Gastrocnemius medialis (tissue), 4 donors: ENCODE data around the gene DMPK.

ENCODE experiments used
- POLR2A ChIP-seq, 2 donors: fragments of 450-650 bp; IDR thresholded peaks; one replicate each; pipeline ENCODE4 v1.6.1; 2017; ENCODE audit warnings: antibody characterized with exemption in 2 of 2, mild to moderate bottlenecking in 2 of 2, moderate library complexity in 2 of 2
- TF ChIP-seq, protein P1 (sequence below), 5 experiments: fragments of 450-650 bp in 3 of 5; fragments of 200-600 bp in 2 of 5; sonication (generic) in 2 of 5; IDR thresholded peaks in 4 of 5; conservative IDR thresholded peaks in 1 of 5; 1 replicate in 4 of 5; 2 replicates in 1 of 5; pipeline ENCODE4 v1.5.1; 2016 to 2019; ENCODE audit warnings: antibody characterized with exemption in 5 of 5, mild to moderate bottlenecking in 3 of 5, moderate library complexity in 3 of 5

DNA sequence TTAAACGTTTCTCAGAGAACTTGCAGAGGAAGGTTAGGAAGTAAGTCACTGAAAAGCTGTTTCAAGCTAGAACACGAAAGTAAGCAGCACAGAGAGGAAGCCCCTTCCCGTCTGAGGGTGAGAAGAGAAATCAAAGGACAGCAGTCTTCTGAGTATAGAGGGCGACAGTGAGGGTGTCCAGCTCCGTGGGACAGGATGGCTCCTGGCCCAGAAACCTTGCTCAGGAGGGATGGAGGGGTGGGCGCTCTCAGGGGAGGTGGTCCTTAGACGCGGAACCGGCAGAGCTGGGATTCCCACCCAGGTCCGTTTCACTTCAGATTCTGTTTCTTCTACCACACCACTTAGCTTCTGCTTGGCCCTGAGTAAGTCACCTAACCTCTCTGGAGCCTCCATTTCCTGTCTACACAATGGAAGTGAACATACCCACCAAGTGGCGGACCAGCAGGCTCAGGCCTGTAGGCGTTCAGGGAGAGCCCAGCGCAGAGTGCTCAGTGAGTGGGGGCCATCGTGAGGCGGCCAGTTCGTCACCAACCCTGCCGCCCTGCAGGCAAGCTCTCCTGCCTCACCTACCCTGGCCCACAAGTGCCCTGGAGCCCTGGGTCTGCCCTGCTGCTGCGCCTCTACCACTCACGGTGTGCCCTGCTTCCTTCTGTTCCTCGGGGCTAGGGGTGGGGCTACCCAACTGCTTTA lies 38.3 kb upstream of the DMPK start:
- TF ChIP-seq, protein P1, sequence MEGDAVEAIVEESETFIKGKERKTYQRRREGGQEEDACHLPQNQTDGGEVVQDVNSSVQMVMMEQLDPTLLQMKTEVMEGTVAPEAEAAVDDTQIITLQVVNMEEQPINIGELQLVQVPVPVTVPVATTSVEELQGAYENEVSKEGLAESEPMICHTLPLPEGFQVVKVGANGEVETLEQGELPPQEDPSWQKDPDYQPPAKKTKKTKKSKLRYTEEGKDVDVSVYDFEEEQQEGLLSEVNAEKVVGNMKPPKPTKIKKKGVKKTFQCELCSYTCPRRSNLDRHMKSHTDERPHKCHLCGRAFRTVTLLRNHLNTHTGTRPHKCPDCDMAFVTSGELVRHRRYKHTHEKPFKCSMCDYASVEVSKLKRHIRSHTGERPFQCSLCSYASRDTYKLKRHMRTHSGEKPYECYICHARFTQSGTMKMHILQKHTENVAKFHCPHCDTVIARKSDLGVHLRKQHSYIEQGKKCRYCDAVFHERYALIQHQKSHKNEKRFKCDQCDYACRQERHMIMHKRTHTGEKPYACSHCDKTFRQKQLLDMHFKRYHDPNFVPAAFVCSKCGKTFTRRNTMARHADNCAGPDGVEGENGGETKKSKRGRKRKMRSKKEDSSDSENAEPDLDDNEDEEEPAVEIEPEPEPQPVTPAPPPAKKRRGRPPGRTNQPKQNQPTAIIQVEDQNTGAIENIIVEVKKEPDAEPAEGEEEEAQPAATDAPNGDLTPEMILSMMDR (IDR thresholded peaks at IDR 0.05 in 4 of 5, conservative IDR thresholded peaks at IDR 0.05 in 1 of 5) = no peak
- TF ChIP-seq POLR2A (IDR thresholded peaks at IDR 0.05) = no peak
